A549 (cell line): ENCODE results near the gene PLCB4. TPM values are rescaled to one million over a fixed set of nuclear protein-coding genes. Genes with fewer than 3 reads are reported as not detected.

Experiments used
- ATAC-seq, 2 experiments: fragments of 200-7000 bp in 1 of 2; fragments of >200 bp in 1 of 2; cut with Nextera tagmentation in 1 of 2; cut with Tn5 transposase in 1 of 2; 3 replicates each; pipeline versions ENCODE4 v1.8.0 to v1.9.1; 2018 to 2020; ENCODE audit warnings: mild to moderate bottlenecking in 1 of 2, moderate library complexity in 1 of 2
- CTCF ChIA-PET: fragments of 300-600 bp; sonication (Branson Sonifier 250); formaldehyde crosslinking; extraction: SDS; loops from one replicate; lab custom pipeline; 2021; ENCODE audit warnings: antibody characterized with exemption, inconsistent platforms; lab: Yijun Ruan, JAX
- POLR2A ChIA-PET: fragments of 350-600 bp; formaldehyde crosslinking; extraction: SDS; loops from one replicate; lab custom pipeline; 2021; ENCODE audit warnings: antibody characterized with exemption, inconsistent platforms; lab: Yijun Ruan, JAX
- DNase-seq, 2 experiments: peaks; one replicate each; pipeline versions ENCODE4 v3.0.0 to v3.0.0-alpha.2; 2011 to 2016; ENCODE audit warnings: low read depth in 1 of 2, low spot score in 1 of 2
- FAIRE-seq: peaks from 2 replicates; lab custom pipeline; 2011; peaks lifted over from hg19 to GRCh38; lab: Jason Lieb, UNC
- H3K27ac ChIP-seq, 2 experiments: fragments of >200 bp; sonication (Bioruptor Twin); formaldehyde crosslinking; 3 replicates each; pipeline ENCODE4 v1.5.1; 2016 to 2017
- H3K4me1 ChIP-seq: fragments of >200 bp; sonication (Bioruptor Twin); formaldehyde crosslinking; 3 replicates; pipeline ENCODE4 v1.6.1; 2016
- H3K4me2 ChIP-seq: fragments of >200 bp; sonication (Bioruptor Twin); formaldehyde crosslinking; 3 replicates; pipeline ENCODE4 v1.6.1; 2016
- H3K4me3 ChIP-seq: fragments of >200 bp; sonication (Bioruptor Twin); formaldehyde crosslinking; 3 replicates; pipeline ENCODE4 v1.5.1; 2016
- H3K9me3 ChIP-seq: fragments of >200 bp; sonication (Bioruptor Twin); formaldehyde crosslinking; 3 replicates; pipeline ENCODE4 v1.6.1; 2016
- BCL3 ChIP-seq: fragments of >200 bp; sonication (Bioruptor Twin); formaldehyde crosslinking; IDR thresholded peaks from 3 replicates; pipeline ENCODE4 v1.6.1; 2016
- CEBPB ChIP-seq, 2 experiments: fragments of >200 bp in 1 of 2; sonication (Bioruptor Twin) in 1 of 2; formaldehyde crosslinking in 1 of 2; IDR thresholded peaks; 2 replicates each; pipeline ENCODE4 v1.6.1; 2012 to 2016
- E2F6 ChIP-seq: IDR thresholded peaks from 2 replicates; pipeline ENCODE4 v1.6.1; 2012; ENCODE audit warnings: low read depth, borderline replicate concordance
- EHF ChIP-seq: fragments of 250-450 bp; sonication (Bioruptor Pico); IDR thresholded peaks from 2 replicates; pipeline ENCODE4 v1.5.0; 2020; ENCODE audit warnings: mild to moderate bottlenecking
- ESRRA ChIP-seq: fragments of 150-350 bp; IDR thresholded peaks from 2 replicates; pipeline ENCODE4 v1.6.1; 2014; ENCODE audit warnings: mild to moderate bottlenecking, low read length, borderline replicate concordance
- HDAC2 ChIP-seq: fragments of 200-600 bp; sonication (generic); IDR thresholded peaks from 2 replicates; pipeline ENCODE4 v1.6.1; 2016
- HEYL ChIP-seq: fragments of 250-450 bp; sonication (Bioruptor Pico); IDR thresholded peaks from 2 replicates; pipeline ENCODE4 v1.8.0; 2021; ENCODE audit warnings: mild to moderate bottlenecking, moderate library complexity
- HOXB13 ChIP-seq: fragments of 250-450 bp; sonication (Bioruptor Pico); IDR thresholded peaks from 2 replicates; pipeline ENCODE4 v1.5.0; 2020; ENCODE audit warnings: low read depth, mild to moderate bottlenecking, moderate library complexity
- HOXB5 ChIP-seq: fragments of 250-450 bp; sonication (Bioruptor Pico); IDR thresholded peaks from 2 replicates; pipeline ENCODE4 v1.5.0; 2020; ENCODE audit warnings: mild to moderate bottlenecking, moderate library complexity
- MAFK ChIP-seq: fragments of 450-650 bp; IDR thresholded peaks from 2 replicates; pipeline ENCODE4 v1.6.1; 2014; ENCODE audit not compliant: partially characterized antibody
- MAZ ChIP-seq: fragments of 150-350 bp; IDR thresholded peaks from 2 replicates; pipeline ENCODE4 v1.6.1; 2014; ENCODE audit warnings: antibody characterized with exemption, low read depth, low read length, borderline replicate concordance
- MYC ChIP-seq: IDR thresholded peaks from 2 replicates; pipeline ENCODE4 v1.6.1; 2012; ENCODE audit warnings: mild to moderate bottlenecking, inconsistent platforms, low read length, improper control_type of control experiment, borderline replicate concordance
- NFE2L2 ChIP-seq: fragments of 150-350 bp; conservative IDR thresholded peaks from 2 replicates; pipeline ENCODE4 v1.6.1; 2014; ENCODE audit warnings: low read length
- NR3C1 ChIP-seq: fragments of >200 bp; sonication (Bioruptor Twin); formaldehyde crosslinking; IDR thresholded peaks from 3 replicates; pipeline ENCODE4 v1.6.1; 2017
- POLR2A ChIP-seq: IDR thresholded peaks from 2 replicates; pipeline ENCODE4 v1.6.1; 2012; ENCODE audit warnings: mild to moderate bottlenecking, low read length
- RAD21 ChIP-seq, 2 experiments: fragments of >200 bp in 1 of 2; sonication (Bioruptor Twin) in 1 of 2; formaldehyde crosslinking in 1 of 2; IDR thresholded peaks in 1 of 2; conservative IDR thresholded peaks in 1 of 2; 2 replicates in 1 of 2; 3 replicates in 1 of 2; pipeline ENCODE4 v1.6.1; 2012 to 2018; ENCODE audit warnings: inconsistent platforms in 1 of 2
- RFX5 ChIP-seq: fragments of 450-650 bp; IDR thresholded peaks from 2 replicates; pipeline ENCODE4 v1.7.1; 2014; ENCODE audit warnings: antibody characterized with exemption, mild to moderate bottlenecking, moderate library complexity
- RNF2 ChIP-seq: fragments of 200-600 bp; sonication (generic); IDR thresholded peaks from 2 replicates; pipeline ENCODE4 v1.6.1; 2016; ENCODE audit warnings: low read depth, mild to moderate bottlenecking, antibody characterized with exemption, moderate library complexity, borderline replicate concordance
- ZC3H11A ChIP-seq: fragments of 450-650 bp; IDR thresholded peaks from 2 replicates; pipeline ENCODE4 v1.6.1; 2014; ENCODE audit warnings: antibody characterized with exemption, mild to moderate bottlenecking
- WGBS: methylation state at CpG from one replicate; pipeline ENCODE4 v1.1.6; 2017; ENCODE audit errors: missing lambda C conversion rate; 5-methylcytosine and 5-hydroxymethylcytosine counted together
- polyA plus RNA-seq, 4 experiments: library from polyadenylated mRNA; depleted of rRNA in 3 of 4; stranded (reverse); fragments of >200 nt; fragmentation: RNase III in 1 of 4; extraction: RNeasy Plus Mini Kit Qiagen cat#74134 plus additional on column Dnase treatment in 1 of 4; gene quantifications; 2 replicates in 3 of 4; 3 replicates in 1 of 4; pipeline ENCODE4 v1.2.3, GENCODE V29; 2011 to 2017
- TF ChIP-seq, protein P1 (sequence below): fragments of >200 bp; sonication (Bioruptor Twin); formaldehyde crosslinking; IDR thresholded peaks from 3 replicates; pipeline ENCODE4 v1.5.1; 2016
- TF ChIP-seq, protein P2 (sequence below): fragments of 200-600 bp; sonication (generic); IDR thresholded peaks from 2 replicates; pipeline ENCODE4 v1.6.1; 2016; ENCODE audit warnings: antibody characterized with exemption, mild to moderate bottlenecking, moderate library complexity

The PLCB4 gene
- polyA plus RNA-seq, 2 of the 4 experiments (the other 2 are of a cell fraction), result 17.1 to 32.1 TPM

DNA sequence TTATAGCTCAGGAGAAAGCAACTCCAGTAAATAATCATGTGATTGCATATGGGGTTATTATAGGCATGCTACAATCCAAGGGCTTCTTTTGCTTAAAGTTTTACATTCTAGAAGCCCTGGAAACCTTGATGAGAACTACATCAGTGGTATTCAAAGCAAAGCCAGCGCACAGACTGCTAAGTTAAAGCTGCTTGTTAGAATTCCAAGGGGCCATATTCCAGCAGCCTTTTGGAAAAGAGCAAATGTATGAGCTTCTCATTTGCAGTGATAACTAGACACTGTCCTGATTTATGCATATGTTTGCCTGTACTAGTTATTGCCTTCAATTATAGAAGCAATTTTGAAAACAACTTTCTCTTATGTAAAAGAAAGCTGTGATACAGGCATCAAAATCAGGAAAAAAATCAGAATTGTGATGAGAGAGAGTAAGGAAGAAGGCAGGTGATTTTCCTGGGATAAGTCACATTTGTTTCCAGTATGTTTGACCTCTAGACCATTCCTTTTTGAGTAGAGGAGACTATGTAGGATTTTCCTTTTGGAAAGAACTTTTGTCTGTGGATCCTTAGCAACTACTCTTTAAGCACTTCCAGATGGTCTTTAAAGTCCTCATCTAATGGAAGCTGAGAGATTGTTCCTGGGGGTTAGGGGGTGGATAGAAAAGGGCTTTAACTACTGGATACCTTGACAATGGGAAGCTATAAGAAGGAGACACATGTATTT is 159.2 kb downstream of the PLCB4 start:
- ChIA-PET CTCF (interaction anchor here (0.6 to 1.5 kb wide), 7 partner anchors 9 to 180 kb away, joined by 3 to 5 read pairs (median 3); no protein-coding TSS in a partner anchor), POLR2A (no interaction called here)
- FAIRE-seq (no peak), ATAC-seq (no peak), DNase-seq (no peak)
- Histone ChIP-seq H3K4me2 (no peak overlapping the region), H3K4me3 (no peak overlapping the region), H3K9me3 (no peaks in the 10 kb centered on the region), H3K27ac (no peak overlapping the region), H3K4me1 (no peaks in the 10 kb centered on the region)
- 100% methylated on average over 1 of the region's 1 CpG for WGBS
- TF ChIP-seq EHF (no peak), NR3C1 (no peak), BCL3 (no peak), HEYL (no peak), HDAC2 (no peak), RNF2 (no peak), MYC (no peak), RAD21 (conservative IDR thresholded peaks at IDR 0.05 in 1 of 2, IDR thresholded peaks at IDR 0.05 in 1 of 2) (no peak), POLR2A (no peak), MAFK (no peak), ESRRA (no peak), NFE2L2 (no peak), E2F6 (no peak), ZC3H11A (no peak)
- TF ChIP-seq, protein P1, sequence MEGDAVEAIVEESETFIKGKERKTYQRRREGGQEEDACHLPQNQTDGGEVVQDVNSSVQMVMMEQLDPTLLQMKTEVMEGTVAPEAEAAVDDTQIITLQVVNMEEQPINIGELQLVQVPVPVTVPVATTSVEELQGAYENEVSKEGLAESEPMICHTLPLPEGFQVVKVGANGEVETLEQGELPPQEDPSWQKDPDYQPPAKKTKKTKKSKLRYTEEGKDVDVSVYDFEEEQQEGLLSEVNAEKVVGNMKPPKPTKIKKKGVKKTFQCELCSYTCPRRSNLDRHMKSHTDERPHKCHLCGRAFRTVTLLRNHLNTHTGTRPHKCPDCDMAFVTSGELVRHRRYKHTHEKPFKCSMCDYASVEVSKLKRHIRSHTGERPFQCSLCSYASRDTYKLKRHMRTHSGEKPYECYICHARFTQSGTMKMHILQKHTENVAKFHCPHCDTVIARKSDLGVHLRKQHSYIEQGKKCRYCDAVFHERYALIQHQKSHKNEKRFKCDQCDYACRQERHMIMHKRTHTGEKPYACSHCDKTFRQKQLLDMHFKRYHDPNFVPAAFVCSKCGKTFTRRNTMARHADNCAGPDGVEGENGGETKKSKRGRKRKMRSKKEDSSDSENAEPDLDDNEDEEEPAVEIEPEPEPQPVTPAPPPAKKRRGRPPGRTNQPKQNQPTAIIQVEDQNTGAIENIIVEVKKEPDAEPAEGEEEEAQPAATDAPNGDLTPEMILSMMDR, result no peak
- TF ChIP-seq, protein P2, sequence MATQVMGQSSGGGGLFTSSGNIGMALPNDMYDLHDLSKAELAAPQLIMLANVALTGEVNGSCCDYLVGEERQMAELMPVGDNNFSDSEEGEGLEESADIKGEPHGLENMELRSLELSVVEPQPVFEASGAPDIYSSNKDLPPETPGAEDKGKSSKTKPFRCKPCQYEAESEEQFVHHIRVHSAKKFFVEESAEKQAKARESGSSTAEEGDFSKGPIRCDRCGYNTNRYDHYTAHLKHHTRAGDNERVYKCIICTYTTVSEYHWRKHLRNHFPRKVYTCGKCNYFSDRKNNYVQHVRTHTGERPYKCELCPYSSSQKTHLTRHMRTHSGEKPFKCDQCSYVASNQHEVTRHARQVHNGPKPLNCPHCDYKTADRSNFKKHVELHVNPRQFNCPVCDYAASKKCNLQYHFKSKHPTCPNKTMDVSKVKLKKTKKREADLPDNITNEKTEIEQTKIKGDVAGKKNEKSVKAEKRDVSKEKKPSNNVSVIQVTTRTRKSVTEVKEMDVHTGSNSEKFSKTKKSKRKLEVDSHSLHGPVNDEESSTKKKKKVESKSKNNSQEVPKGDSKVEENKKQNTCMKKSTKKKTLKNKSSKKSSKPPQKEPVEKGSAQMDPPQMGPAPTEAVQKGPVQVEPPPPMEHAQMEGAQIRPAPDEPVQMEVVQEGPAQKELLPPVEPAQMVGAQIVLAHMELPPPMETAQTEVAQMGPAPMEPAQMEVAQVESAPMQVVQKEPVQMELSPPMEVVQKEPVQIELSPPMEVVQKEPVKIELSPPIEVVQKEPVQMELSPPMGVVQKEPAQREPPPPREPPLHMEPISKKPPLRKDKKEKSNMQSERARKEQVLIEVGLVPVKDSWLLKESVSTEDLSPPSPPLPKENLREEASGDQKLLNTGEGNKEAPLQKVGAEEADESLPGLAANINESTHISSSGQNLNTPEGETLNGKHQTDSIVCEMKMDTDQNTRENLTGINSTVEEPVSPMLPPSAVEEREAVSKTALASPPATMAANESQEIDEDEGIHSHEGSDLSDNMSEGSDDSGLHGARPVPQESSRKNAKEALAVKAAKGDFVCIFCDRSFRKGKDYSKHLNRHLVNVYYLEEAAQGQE, result no peak

- Histone ChIP-seq H3K27ac (no peak overlapping the region), H3K4me2 (no peak overlapping the region), H3K9me3 (no peaks in the 10 kb centered on the region), H3K4me1 (no peaks in the 10 kb centered on the region), H3K4me3 (no peak overlapping the region)
- TF ChIP-seq HOXB13 (CRISPR knock-in tag), result no peak
- no peak for TF ChIP-seq MAZ
- TF ChIP-seq RFX5, result no peak
- no peak for TF ChIP-seq HOXB5 (CRISPR knock-in tag)
- TF ChIP-seq CEBPB (IDR thresholded peaks at IDR 0.05), result no peak
- ChIA-PET CTCF (interaction anchor here (1.0 to 1.5 kb wide), 4 partner anchors 15 to 179 kb away, joined by 3 to 5 read pairs (median 4); no protein-coding TSS in a partner anchor), POLR2A (no interaction called here)
- DNase-seq (no peak), FAIRE-seq (no peak), ATAC-seq (no peak)
- WGBS, result 85% methylated on average over 5 of the region's 5 CpGs
Measured at GRCh38 chr20:9228774-9229450, 160.0 kb downstream of the PLCB4 start.
